ENCODE data around the gene NR0B2.

GRCh38 chr1:26882696-26883463 lies 30.9 kb downstream of the NR0B2 start:
- TF ChIP-seq CTCF (conservative IDR thresholded peaks at IDR 0.05 in 1 of 2, IDR thresholded peaks at IDR 0.05 in 1 of 2; ENCODE audit: extremely low read depth in 1 of 2, insufficient read depth in 1 of 2, low read depth in 1 of 2, low read length in 2 of 2) (no peak), EZH2 (IDR thresholded peaks at IDR 0.05; ENCODE audit: borderline replicate concordance, low read length) (no peak)

Measured in mammary epithelial cell (primary cell).